Lower leg skin (tissue), 3 donors: Measurements from ENCODE around the gene MAB21L1.

Experiments used
- POLR2A ChIP-seq, 2 donors: fragments of 450-650 bp; IDR thresholded peaks; one replicate each; pipeline ENCODE4 v1.6.1; 2016 to 2017; ENCODE audit warnings: antibody characterized with exemption in 2 of 2, mild to moderate bottlenecking in 1 of 2, moderate library complexity in 1 of 2
- TF ChIP-seq, protein P1 (sequence below), 3 donors: fragments of 450-650 bp; IDR thresholded peaks; one replicate each; pipeline ENCODE4 v1.5.1; 2016; ENCODE audit warnings: antibody characterized with exemption in 3 of 3, mild to moderate bottlenecking in 3 of 3, moderate library complexity in 2 of 3

DNA sequence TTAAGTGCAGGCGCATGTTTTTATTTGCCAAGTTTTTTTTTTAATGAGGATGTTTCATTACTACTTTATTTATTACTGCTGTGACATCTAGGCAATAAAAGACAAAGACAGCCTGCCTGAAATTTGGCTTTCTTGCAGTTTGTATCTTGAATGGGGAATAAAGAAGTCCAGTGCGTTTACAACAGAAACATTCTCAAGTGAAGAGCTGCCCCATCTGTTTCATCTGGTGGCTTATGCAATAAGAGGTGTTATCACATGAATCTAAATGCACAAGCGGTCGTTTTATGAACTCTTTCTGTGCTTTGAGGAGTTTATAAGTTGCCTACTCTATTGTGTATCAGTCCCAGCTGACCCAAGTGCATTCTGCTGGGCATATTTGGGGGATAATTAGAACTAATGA lies 12.6 kb upstream of the MAB21L1 start:
- TF ChIP-seq, protein P1, sequence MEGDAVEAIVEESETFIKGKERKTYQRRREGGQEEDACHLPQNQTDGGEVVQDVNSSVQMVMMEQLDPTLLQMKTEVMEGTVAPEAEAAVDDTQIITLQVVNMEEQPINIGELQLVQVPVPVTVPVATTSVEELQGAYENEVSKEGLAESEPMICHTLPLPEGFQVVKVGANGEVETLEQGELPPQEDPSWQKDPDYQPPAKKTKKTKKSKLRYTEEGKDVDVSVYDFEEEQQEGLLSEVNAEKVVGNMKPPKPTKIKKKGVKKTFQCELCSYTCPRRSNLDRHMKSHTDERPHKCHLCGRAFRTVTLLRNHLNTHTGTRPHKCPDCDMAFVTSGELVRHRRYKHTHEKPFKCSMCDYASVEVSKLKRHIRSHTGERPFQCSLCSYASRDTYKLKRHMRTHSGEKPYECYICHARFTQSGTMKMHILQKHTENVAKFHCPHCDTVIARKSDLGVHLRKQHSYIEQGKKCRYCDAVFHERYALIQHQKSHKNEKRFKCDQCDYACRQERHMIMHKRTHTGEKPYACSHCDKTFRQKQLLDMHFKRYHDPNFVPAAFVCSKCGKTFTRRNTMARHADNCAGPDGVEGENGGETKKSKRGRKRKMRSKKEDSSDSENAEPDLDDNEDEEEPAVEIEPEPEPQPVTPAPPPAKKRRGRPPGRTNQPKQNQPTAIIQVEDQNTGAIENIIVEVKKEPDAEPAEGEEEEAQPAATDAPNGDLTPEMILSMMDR (IDR thresholded peaks at IDR 0.05) = no peak
- TF ChIP-seq POLR2A (IDR thresholded peaks at IDR 0.05) = no peak
